WERI-Rb-1 (cell line): ENCODE measurements around the gene MYMK.

Experiments
- DNase-seq: peaks from one replicate; pipeline ENCODE4 v3.0.0-alpha.2; 2020
- H3K27ac ChIP-seq: fragments of 250-450 bp; sonication (Bioruptor Pico); 2 replicates; pipeline ENCODE4 v1.5.1; 2020; ENCODE audit warnings: mild to moderate bottlenecking, moderate library complexity
- H3K27me3 ChIP-seq: fragments of 250-450 bp; sonication (Bioruptor Pico); 2 replicates; pipeline ENCODE4 v1.5.1; 2021; ENCODE audit warnings: mild to moderate bottlenecking, low read depth, moderate library complexity; ENCODE audit not compliant: insufficient read depth, severe bottlenecking
- H3K36me3 ChIP-seq: fragments of 250-450 bp; sonication (Bioruptor Pico); 2 replicates; pipeline ENCODE4 v1.5.1; 2020; ENCODE audit warnings: mild to moderate bottlenecking, moderate library complexity
- H3K4me3 ChIP-seq: 2 replicates; pipeline ENCODE4 v1.5.1; 2011; ENCODE audit warnings: low read depth, mild to moderate bottlenecking, control low read depth, low read length
- H3K9me3 ChIP-seq: fragments of 250-450 bp; sonication (Bioruptor Pico); 2 replicates; pipeline ENCODE4 v1.5.1; 2021; ENCODE audit warnings: mild to moderate bottlenecking, moderate library complexity; ENCODE audit not compliant: severe bottlenecking
- TF ChIP-seq, protein P1 (sequence below): IDR thresholded peaks from 2 replicates; pipeline ENCODE4 v1.5.1; 2011; ENCODE audit warnings: low read depth, mild to moderate bottlenecking, control low read depth, inconsistent platforms, low read length

MYMK gene

DNA sequence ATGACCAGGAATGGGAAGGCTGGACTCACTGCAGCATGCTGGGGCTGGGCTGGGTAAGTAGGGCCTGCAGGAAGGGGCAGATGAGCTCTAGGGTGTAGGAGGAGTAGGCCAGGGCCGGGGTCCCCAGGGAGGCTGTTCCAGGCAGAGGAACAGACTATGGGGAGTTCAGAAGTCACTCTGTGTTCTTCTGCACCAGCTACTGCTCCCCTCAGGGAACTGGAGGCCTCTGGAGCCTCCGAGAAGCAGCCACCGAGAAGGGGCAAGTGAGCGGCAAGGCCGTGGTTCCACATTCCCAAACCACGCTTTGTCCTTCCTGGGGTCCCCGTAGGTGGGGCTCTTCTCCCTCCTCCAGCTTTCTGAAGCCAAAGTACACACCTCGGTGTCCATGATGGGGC lies 37.4 kb downstream of the MYMK start:
- Histone ChIP-seq H3K4me3 (no peak overlapping the region), H3K36me3 (no peaks in the 10 kb centered on the region), H3K27me3 (no peaks in the 10 kb centered on the region), H3K27ac (no peak overlapping the region), H3K9me3 (no peaks in the 10 kb centered on the region)
- TF ChIP-seq, protein P1, sequence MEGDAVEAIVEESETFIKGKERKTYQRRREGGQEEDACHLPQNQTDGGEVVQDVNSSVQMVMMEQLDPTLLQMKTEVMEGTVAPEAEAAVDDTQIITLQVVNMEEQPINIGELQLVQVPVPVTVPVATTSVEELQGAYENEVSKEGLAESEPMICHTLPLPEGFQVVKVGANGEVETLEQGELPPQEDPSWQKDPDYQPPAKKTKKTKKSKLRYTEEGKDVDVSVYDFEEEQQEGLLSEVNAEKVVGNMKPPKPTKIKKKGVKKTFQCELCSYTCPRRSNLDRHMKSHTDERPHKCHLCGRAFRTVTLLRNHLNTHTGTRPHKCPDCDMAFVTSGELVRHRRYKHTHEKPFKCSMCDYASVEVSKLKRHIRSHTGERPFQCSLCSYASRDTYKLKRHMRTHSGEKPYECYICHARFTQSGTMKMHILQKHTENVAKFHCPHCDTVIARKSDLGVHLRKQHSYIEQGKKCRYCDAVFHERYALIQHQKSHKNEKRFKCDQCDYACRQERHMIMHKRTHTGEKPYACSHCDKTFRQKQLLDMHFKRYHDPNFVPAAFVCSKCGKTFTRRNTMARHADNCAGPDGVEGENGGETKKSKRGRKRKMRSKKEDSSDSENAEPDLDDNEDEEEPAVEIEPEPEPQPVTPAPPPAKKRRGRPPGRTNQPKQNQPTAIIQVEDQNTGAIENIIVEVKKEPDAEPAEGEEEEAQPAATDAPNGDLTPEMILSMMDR, result no peak
- no peak for DNase-seq

DNA sequence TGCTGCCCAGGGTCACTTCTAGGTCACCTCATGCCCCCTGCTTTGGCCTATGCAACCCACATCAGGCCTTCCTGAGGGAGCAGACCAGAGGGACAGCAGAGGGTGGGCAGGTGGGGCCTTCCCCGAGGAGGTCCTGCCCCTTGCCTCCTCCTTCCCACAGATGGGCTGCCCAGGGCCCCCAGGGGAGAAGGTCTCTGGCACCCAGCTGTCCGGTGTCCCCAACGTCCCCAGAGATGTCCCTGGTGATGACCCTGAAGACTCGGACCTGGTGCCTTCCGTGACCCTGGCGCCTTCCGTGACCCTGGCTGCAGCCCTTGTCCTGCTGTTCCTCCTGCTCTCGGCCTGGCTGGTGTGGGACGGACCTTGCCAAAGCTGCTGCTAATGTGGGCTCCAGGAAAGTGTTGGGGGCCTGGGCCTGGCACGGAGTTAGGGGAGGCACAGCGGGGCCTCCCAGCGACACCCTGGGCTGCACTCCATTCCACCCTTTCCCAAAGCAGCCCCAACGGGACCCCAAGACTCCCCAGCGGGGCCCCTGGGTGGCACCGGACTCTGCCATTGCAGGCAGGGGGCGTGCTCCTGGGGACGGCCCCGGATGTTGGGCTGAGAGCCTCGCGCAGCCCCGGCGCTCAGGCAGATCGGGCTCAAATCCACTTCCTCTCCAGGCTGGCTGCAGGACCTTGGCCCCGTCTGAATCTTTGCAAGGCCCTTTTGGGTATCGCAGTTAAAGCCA lies 39.1 kb downstream of the MYMK start:
- TF ChIP-seq, protein P1, result 0 out of 2 replicates have a peak, but pooled peaks have one; percentile 3
- no peaks in the 10 kb centered on the region for H3K27me3 ChIP-seq
- no peaks in the 10 kb centered on the region for H3K9me3 ChIP-seq
- H3K27ac ChIP-seq, result no peak overlapping the region
- no peak for DNase-seq
- no peaks in the 10 kb centered on the region for H3K36me3 ChIP-seq
- H3K4me3 ChIP-seq, result no peak overlapping the region

DNA sequence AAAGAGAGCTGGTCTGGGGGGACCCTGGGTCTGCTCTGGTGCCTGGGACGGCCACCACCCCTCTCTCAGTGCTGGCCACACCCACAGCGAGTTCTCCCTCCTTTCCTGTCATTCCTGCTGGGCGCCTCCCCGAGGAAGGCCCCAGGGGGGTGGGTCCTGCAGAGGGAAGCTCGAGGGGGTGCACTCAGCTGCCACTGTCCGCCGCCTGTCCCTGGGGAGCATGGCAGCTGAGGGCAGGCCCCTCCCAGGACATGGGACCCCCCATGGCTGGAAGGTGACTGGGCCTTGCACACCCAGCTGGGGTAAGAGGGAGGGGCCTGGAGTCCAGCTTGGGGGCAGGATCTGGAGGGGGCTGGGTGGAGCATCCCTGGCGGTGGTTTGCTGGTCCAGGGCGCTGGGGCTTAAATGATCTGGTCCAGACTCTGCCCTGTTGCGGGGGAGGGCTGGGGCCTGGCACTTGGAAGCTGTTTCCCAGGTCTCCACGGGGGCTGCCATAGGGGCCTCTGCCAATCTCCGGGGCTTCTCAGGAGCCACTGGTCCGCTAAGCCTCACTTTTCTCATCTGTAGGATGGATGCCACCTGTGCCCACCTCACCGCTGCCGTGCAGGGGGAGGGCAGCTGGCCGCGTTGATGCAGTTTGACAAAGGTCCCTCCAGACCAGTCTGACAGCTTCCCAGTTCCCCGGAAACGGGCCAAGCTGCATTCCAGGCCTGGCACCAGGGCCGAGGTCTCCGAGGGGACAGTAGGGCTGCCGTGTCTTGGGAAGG lies 39.9 kb downstream of the MYMK start:
- no peaks in the 10 kb centered on the region for H3K27me3 ChIP-seq
- peak; percentile 54 for DNase-seq
- H3K27ac ChIP-seq, result no peak overlapping the region
- H3K9me3 ChIP-seq, result no peaks in the 10 kb centered on the region
- no peak overlapping the region for H3K4me3 ChIP-seq
- H3K36me3 ChIP-seq, result no peaks in the 10 kb centered on the region
- TF ChIP-seq, protein P1, result no peak

DNA sequence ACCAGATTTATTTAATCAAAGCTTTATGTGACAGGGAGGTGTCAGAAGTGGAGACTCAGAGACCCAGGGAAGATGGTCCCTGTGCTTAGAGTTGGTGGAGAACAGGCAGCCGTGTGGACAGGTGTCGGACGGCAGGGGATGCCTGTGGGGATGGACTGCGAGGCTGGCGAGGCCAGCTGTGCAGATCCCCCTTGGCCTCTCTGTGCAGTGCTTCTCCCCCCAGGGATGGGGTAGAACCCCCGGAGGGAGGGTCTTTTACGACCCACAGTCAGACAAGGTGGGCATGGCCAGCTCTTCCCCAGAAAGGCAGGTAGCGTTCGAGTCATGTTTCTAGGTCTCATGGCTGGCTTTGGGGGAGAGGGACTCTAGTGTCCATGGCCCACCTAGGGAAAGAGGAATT lies 41.1 kb downstream of the MYMK start:
- Histone ChIP-seq H3K27me3 (no peaks in the 10 kb centered on the region), H3K9me3 (no peaks in the 10 kb centered on the region), H3K27ac (no peak overlapping the region), H3K4me3 (no peak overlapping the region), H3K36me3 (no peaks in the 10 kb centered on the region)
- no peak for DNase-seq
- TF ChIP-seq, protein P1, result no peak

DNA sequence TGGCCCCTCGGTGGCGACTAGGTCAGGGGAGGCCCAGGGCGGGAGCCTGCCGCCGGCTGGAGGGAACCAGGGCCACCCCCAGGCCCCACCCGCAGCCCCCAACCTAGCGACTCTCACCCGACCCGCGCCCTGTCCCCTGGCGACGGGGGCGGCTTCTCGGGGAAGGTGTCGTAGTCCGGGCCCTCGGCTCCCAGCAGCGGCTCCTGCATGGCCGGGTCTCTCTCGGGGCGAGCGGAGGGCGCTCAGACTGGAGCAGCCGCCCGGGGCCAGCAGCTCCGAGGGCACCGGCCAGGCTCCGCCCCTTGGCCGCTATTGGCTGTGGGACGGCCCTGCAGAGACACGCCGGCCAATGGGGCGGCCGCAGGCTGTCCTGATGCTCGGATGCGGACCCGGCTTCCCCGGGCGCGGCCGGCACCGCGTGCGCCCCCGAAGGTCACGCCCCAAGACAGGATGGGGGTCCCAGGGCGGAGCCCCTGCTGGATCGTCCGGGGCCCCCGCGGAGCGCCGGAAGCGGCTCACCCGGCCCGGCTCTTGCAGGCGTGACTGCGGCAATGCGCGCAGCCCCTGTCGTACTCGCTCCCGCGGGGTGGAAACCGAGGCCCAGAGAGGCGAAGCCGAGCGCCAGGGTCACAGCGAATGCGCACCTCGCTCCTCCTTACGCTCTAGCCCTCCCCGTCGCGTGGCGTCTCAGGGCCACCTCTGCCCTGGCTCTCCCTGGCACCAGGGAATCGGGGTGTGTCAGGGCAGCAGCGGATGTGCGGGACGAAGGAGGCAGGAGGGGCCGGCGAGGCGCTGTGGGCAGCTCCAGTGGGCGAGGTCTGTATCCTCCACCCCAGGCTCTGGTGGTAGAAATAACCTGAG lies 45.7 kb downstream of the MYMK start, which contains the start of gene SLC2A6:
Gene SLC2A6 (minus strand): TSS at position 249 of the 861 bp plus-strand sequence. CDS start 40 bp downstream, at position 209.
- no peaks in the 10 kb centered on the region for H3K27me3 ChIP-seq
- H3K36me3 ChIP-seq, result peaks cover 6% of the 10 kb centered on the region
- H3K9me3 ChIP-seq, result no peaks in the 10 kb centered on the region
- DNase-seq, result peak; percentile 87
- H3K27ac ChIP-seq, result peak within 1 kb of the TSS; percentile 79
- peak within 1 kb of the TSS; percentile 49 for H3K4me3 ChIP-seq
- TF ChIP-seq, protein P1, result no peak
